Gastrocnemius medialis (tissue), 4 donors: ENCODE measurements around the gene SYT1. TPM values are rescaled to one million over a fixed set of nuclear protein-coding genes. Genes with fewer than 3 reads are reported as not detected.

Experiments
- ATAC-seq, 2 donors: fragments of 150-250 bp; one replicate each; pipeline ENCODE4 v1.9.1; 2016
- DNase-seq, 2 donors: peaks; one replicate each; pipeline ENCODE4 v3.0.0-alpha.2; 2019
- H3K27ac ChIP-seq, 4 donors: fragments of 200-600 bp; sonication (generic); 1 replicate in 1 of 4; 2 replicates in 3 of 4; pipeline ENCODE4 v1.5.1; 2016 to 2018; ENCODE audit warnings: mild to moderate bottlenecking in 2 of 4, moderate library complexity in 1 of 4
- H3K27me3 ChIP-seq, 3 donors: fragments of 200-600 bp; sonication (generic) in 2 of 3; 1 replicate in 1 of 3; 2 replicates in 2 of 3; pipeline versions ENCODE4 v1.5.1 to v1.6.0; 2016 to 2019; ENCODE audit warnings: mild to moderate bottlenecking in 1 of 3, moderate library complexity in 1 of 3
- H3K36me3 ChIP-seq, 2 donors: fragments of 200-600 bp; sonication (generic) in 1 of 2; one replicate each; pipeline ENCODE4 v1.5.1; 2017 to 2018
- H3K4me1 ChIP-seq, 2 donors: fragments of 200-600 bp; sonication (generic) in 1 of 2; one replicate each; pipeline ENCODE4 v1.5.1; 2016 to 2017; ENCODE audit warnings: mild to moderate bottlenecking in 2 of 2
- H3K4me3 ChIP-seq, 4 donors: fragments of 200-600 bp; sonication (generic) in 3 of 4; 1 replicate in 1 of 4; 2 replicates in 3 of 4; pipeline ENCODE4 v1.5.1; 2016 to 2019; ENCODE audit warnings: mild to moderate bottlenecking in 2 of 4
- H3K9me3 ChIP-seq, 3 donors: fragments of 200-600 bp; sonication (generic) in 2 of 3; 1 replicate in 1 of 3; 2 replicates in 2 of 3; pipeline ENCODE4 v1.5.1; 2016 to 2019
- POLR2A ChIP-seq, 2 donors: fragments of 450-650 bp; IDR thresholded peaks; one replicate each; pipeline ENCODE4 v1.6.1; 2017; ENCODE audit warnings: antibody characterized with exemption in 2 of 2, mild to moderate bottlenecking in 2 of 2, moderate library complexity in 2 of 2
- in situ Hi-C, 4 donors: fragments of 200-750 bp; cut with MboI; loops; one replicate each; pipeline versions ENCODE4 v1.15.0 to v1.8.0; 2017; ENCODE audit warnings: low sequenced_read_pairs in 4 of 4
- intact Hi-C: fragments of 100-400 bp; cut with DNase I; formaldehyde crosslinking; loops from one replicate; pipeline ENCODE4 v1.15.1; 2023; ENCODE audit warnings: low total_unique reads
- total RNA-seq, 4 donors: library from RNA; depleted of rRNA; stranded (reverse); fragments of >200 nt; gene quantifications; one replicate each; pipeline versions ENCODE4 v1.1.0 to v1.2.3, GENCODE V29; 2016
- TF ChIP-seq, protein P1 (sequence below), 5 experiments: fragments of 450-650 bp in 3 of 5; fragments of 200-600 bp in 2 of 5; sonication (generic) in 2 of 5; IDR thresholded peaks in 4 of 5; conservative IDR thresholded peaks in 1 of 5; 1 replicate in 4 of 5; 2 replicates in 1 of 5; pipeline ENCODE4 v1.5.1; 2016 to 2019; ENCODE audit warnings: antibody characterized with exemption in 5 of 5, mild to moderate bottlenecking in 3 of 5, moderate library complexity in 3 of 5

The SYT1 gene
- total RNA-seq, 4 donors from 2014 or later: 0.13 to 0.88 TPM; not detected in 2

- TF ChIP-seq, protein P1, sequence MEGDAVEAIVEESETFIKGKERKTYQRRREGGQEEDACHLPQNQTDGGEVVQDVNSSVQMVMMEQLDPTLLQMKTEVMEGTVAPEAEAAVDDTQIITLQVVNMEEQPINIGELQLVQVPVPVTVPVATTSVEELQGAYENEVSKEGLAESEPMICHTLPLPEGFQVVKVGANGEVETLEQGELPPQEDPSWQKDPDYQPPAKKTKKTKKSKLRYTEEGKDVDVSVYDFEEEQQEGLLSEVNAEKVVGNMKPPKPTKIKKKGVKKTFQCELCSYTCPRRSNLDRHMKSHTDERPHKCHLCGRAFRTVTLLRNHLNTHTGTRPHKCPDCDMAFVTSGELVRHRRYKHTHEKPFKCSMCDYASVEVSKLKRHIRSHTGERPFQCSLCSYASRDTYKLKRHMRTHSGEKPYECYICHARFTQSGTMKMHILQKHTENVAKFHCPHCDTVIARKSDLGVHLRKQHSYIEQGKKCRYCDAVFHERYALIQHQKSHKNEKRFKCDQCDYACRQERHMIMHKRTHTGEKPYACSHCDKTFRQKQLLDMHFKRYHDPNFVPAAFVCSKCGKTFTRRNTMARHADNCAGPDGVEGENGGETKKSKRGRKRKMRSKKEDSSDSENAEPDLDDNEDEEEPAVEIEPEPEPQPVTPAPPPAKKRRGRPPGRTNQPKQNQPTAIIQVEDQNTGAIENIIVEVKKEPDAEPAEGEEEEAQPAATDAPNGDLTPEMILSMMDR (IDR thresholded peaks at IDR 0.05 in 4 of 5, conservative IDR thresholded peaks at IDR 0.05 in 1 of 5): no peak
- no peak for TF ChIP-seq POLR2A (IDR thresholded peaks at IDR 0.05)
- H3K4me1 ChIP-seq: no peaks in the 10 kb centered on the region
- no peak overlapping the region for H3K27ac ChIP-seq
- in situ Hi-C loops (no loop called here), intact Hi-C loops (no loop called here)
- H3K27me3 ChIP-seq: no peaks in the 10 kb centered on the region
- no peak for DNase-seq
- H3K4me3 ChIP-seq: no peak overlapping the region
- H3K36me3 ChIP-seq: no peaks in the 10 kb centered on the region
- no peaks in the 10 kb centered on the region for H3K9me3 ChIP-seq
- no peak for ATAC-seq
Observed at GRCh38 chr12:79227091-79227490, 362.5 kb downstream of the SYT1 start.

DNA sequence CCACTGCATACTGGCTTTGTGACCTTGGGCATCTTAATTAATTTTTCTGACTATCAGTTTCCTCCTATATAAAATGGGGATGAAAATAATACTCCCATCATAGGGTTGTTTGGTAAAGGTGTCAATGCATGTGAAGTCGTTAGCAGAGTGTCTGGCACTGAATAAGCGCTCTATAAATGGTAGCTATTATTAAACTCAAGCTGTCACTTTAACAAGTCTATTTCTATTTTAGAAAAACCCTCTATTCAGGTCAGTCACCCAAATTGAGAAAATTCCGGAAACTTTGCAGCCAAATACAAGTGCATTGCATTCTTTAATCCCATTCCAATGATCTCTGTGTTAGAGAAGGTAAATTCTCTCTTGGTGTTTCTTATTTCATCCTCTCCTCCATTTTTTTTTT is 363.1 kb downstream of the SYT1 start:
- Histone ChIP-seq H3K4me3 (no peak overlapping the region), H3K27ac (no peak overlapping the region), H3K9me3 (no peaks in the 10 kb centered on the region), H3K36me3 (no peaks in the 10 kb centered on the region), H3K27me3 (no peaks in the 10 kb centered on the region), H3K4me1 (no peaks in the 10 kb centered on the region)
- in situ Hi-C loops (no loop called here), intact Hi-C loops (no loop called here)
- ATAC-seq (no peak), DNase-seq (no peak)
- TF ChIP-seq POLR2A (IDR thresholded peaks at IDR 0.05): no peak
- TF ChIP-seq, protein P1 (IDR thresholded peaks at IDR 0.05 in 4 of 5, conservative IDR thresholded peaks at IDR 0.05 in 1 of 5): no peak

DNA sequence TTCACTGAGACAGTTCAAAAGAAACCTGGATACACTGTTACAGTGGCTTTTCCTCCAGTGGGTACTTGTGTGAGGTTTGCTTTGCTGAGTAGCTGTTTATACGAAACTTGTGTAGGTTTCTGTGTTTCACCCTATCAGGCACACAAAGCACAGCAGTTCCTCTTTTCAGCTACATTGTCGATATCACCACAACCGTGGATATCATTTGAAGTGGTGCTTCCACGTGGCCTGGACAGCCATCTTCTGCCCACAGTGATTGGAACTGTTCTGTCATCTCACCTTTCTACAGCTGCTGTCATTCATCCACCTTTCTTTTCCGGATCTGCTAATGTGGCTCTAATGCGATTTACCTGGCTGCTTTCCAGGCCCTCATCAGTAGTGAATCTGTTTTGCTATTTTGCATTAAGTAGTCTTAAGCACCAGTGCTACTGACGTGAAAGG is 368.8 kb downstream of the SYT1 start:
- TF ChIP-seq, protein P1 (IDR thresholded peaks at IDR 0.05 in 4 of 5, conservative IDR thresholded peaks at IDR 0.05 in 1 of 5): no peak
- TF ChIP-seq POLR2A (IDR thresholded peaks at IDR 0.05): no peak
- no peaks in the 10 kb centered on the region for H3K27me3 ChIP-seq
- ATAC-seq (no peak), DNase-seq (no peak)
- in situ Hi-C loops: no loop called here
- no peak overlapping the region for H3K4me3 ChIP-seq
- no peak overlapping the region for H3K27ac ChIP-seq
- H3K36me3 ChIP-seq: no peaks in the 10 kb centered on the region
- intact Hi-C loops: no loop called here
- no peaks in the 10 kb centered on the region for H3K4me1 ChIP-seq
- no peaks in the 10 kb centered on the region for H3K9me3 ChIP-seq

- Histone ChIP-seq H3K4me1 (no peaks in the 10 kb centered on the region), H3K9me3 (no peaks in the 10 kb centered on the region), H3K27me3 (no peaks in the 10 kb centered on the region), H3K27ac (no peak overlapping the region), H3K36me3 (no peaks in the 10 kb centered on the region), H3K4me3 (no peak overlapping the region)
- no peak for TF ChIP-seq POLR2A (IDR thresholded peaks at IDR 0.05)
- TF ChIP-seq, protein P1 (IDR thresholded peaks at IDR 0.05 in 4 of 5, conservative IDR thresholded peaks at IDR 0.05 in 1 of 5): no peak
- no peak for ATAC-seq
- intact Hi-C loops (no loop called here), in situ Hi-C loops (no loop called here)
- DNase-seq: no peak
Observed at GRCh38 chr12:79236920-79237319, 372.3 kb downstream of the SYT1 start.

DNA sequence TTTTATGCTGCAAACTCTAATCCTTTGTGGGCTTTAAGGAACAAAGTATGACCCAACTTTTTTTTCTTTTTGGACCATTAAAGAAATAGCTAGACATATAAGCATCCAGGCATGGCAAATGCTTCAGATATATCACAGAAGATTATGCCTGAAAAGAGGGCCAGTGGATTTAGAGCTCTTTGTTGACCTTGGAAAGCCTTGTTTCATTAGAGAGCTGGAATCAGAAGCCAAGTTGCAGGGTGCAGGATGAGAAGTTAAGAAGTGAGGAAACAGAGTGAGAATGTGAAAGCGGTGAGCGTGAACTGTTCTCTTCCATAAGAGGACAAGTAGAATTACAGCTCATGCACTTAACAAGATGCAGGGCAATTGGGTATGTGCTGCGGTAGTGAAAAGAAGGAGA is 373.7 kb downstream of the SYT1 start:
- Histone ChIP-seq H3K27me3 (no peaks in the 10 kb centered on the region), H3K4me3 (no peak overlapping the region), H3K9me3 (no peaks in the 10 kb centered on the region), H3K4me1 (no peaks in the 10 kb centered on the region), H3K36me3 (no peaks in the 10 kb centered on the region), H3K27ac (no peak overlapping the region)
- intact Hi-C loops (no loop called here), in situ Hi-C loops (no loop called here)
- ATAC-seq (no peak), DNase-seq (no peak)
- TF ChIP-seq, protein P1 (IDR thresholded peaks at IDR 0.05 in 4 of 5, conservative IDR thresholded peaks at IDR 0.05 in 1 of 5): no peak
- TF ChIP-seq POLR2A (IDR thresholded peaks at IDR 0.05): no peak
